Posterior vena cava (tissue), 2 donors: ENCODE results near the gene AGBL4. TPM values are rescaled to one million over a fixed set of nuclear protein-coding genes. Genes with fewer than 3 reads are reported as not detected.

Source experiments
- total RNA-seq, 2 donors: library from RNA; stranded (reverse); fragmentation: NEBNext Ultra II Directional; extraction: Animal tissue kit (Norgen Biotek cat#: 25700); gene quantifications; one replicate each; pipeline ENCODE4 v1.2.1, GENCODE V29; 2021
- donor health status: DM: yes; HTN: yes; CAD: no.
- donor health status: DM: yes; HTN: yes; CAD: no.

Gene AGBL4
- total RNA-seq, 2 donors from 2014 or later: not detected

Other genes starting within 250 kb of the AGBL4 start
- under 1 TPM in 1 of 2 donors, not detected in 1; 0.19 TPM for gene ELAVL4, start 85.0 kb upstream of the AGBL4 start, total RNA-seq